Suppressor macrophage treated with lipopolysaccharide for 1 hour (primary cell): ENCODE measurements around the gene SLC37A4.
"Not testable (repeated sequence)": the region's sequence is repeated elsewhere in the genome, so short reads cannot be mapped to it uniquely, and the experiment has no call there.

Experiments used
- DNase-seq, 3 donors: peaks; one replicate each; pipeline ENCODE4 v3.0.0-alpha.2; 2020 to 2022

SLC37A4 gene

GRCh38 chr11:119016216-119017009 lies 14.3 kb downstream of the SLC37A4 start:
- DNase-seq = no peak

DNA sequence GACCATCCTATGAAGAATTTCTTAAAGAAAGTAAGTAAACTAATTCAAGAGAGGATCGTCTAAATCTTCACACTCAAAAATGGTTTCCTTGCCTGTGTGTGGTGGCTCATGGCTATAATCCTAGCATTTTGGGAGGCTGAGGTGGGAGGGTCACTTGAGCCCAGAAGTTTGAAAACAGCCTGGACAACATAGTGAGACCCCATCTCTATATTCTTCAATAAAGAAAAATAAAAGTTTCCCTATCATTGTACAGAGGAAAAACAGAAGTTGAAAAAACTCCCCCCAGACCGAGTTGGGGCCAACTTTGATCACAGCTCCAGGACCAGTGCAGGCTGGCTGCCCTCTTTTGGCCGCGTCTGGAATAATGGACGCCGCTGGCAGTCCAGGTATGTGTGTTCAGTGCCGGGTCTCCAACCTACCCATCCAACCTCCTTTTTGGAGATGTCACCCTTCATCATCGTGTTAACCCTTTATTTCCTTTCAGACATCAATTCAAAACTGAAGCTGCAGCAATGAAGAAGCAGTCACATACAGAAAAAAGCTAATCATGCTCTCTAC lies 15.5 kb downstream of the SLC37A4 start:
- DNase-seq = no peak

GRCh38 chr11:119014209-119014924 lies 16.3 kb downstream of the SLC37A4 start:
- no peak for DNase-seq

- no peak for DNase-seq
Observed at GRCh38 chr11:119012629-119013170, 18.0 kb downstream of the SLC37A4 start.

DNA sequence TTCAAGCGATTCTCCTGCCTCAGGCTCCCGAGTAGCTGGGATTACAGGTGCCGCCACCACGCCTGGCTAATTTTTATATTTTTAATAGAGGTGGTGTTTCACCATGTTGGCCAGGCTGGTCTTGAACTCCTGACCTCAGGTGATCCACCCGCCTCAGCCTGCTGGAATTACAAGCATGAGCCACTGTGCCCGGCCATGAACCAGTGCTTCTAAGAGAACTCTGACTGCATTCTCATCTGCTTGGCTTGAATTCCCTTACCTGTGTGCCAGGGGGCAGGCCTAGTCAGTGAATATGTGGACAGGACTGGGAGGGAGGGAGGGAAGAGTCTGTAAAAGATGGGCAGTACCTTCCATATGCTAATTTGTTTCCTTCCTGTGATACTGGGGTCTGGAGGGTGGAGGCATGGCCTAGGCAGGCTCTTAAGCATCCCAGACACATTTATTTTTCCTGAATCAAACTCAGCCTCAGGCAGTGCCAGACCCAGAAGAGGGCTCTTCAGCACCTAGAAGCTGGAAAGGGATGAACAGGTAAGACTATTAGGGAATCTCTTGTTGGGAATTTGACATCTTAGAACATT lies 19.1 kb downstream of the SLC37A4 start:
- DNase-seq = no peak

- DNase-seq = peak; percentile 20 to 51 (median 34)
Observed at GRCh38 chr11:119006656-119007055, 24.0 kb downstream of the SLC37A4 start.

GRCh38 chr11:119000906-119001305 lies 29.8 kb downstream of the SLC37A4 start:
- no peak for DNase-seq

DNA sequence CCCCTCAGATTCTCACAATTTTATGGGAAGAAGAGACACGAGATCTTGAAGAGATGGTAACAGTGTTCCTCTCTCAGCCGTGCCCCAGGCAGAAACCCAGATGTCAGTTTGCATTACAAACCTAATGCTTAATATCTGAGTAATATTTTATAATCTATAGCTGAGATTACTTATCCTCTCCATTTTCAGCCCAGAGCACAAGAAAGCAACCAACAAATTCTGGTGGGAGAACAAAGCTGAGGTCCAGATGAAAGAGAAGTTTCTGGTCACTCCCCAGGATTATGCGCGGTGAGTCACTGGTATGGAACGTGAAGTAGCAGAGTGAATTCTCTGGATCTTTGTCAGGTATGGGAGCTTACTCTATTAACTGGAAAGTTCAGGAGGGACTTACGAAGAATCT lies 31.9 kb downstream of the SLC37A4 start:
- DNase-seq = peak in 1 of 3 donors; percentile 9

DNA sequence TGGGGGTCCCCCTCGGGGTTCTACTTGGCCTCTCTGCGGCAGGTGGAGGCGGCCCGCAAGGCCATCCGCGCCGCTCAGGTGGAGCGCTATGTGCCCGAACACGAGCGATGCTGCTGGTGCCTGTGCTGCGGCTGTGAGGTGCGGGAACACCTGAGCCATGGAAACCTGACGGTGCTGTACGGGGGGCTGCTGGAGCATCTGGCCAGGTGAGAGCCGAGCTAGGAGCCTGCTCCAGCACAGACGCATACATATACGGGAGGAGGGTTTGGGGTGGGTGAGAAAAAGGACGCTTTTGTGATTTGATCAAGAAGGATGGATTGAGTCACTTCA lies 32.3 kb downstream of the SLC37A4 start:
- no peak for DNase-seq

- DNase-seq = peak; percentile 97 to 99 (median 98)
Observed at GRCh38 chr11:118997627-118998387, 32.9 kb downstream of the SLC37A4 start, which contains the start of gene CENATAC. CENATAC (plus strand) TSS chr11:118998138; CDS start chr11:118998198, 60 bp downstream.

GRCh38 chr11:118996926-118997626 lies 33.6 kb downstream of the SLC37A4 start:
- peak; percentile 65 to 78 (median 73) for DNase-seq

DNA sequence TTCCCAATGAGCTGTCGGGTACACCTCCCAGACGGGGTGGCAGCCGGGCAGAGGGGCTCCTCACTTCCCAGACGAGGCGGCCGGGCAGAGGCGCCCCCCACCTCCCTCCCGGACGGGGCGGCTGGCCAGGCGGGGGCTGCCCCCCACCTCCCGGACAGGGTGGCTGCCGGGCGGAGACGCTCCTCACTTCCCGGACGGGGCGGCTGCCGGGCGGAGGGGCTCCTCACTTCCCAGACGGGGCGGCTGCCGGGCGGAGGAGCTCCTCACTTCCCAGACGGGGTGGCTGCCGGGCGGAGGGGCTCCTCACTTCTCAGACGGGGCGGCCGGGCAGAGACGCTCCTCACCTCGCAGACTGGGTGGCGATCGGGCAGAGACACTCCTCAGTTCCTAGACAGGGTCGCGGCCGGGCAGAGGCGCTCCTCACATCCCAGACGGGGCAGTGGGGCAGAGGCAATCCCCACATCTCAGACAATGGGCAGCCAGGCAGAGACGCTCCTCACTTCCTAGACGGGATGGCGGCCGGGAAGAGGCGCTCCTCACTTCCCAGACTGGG lies 39.1 kb downstream of the SLC37A4 start:
- DNase-seq = not testable (repeated sequence)

DNA sequence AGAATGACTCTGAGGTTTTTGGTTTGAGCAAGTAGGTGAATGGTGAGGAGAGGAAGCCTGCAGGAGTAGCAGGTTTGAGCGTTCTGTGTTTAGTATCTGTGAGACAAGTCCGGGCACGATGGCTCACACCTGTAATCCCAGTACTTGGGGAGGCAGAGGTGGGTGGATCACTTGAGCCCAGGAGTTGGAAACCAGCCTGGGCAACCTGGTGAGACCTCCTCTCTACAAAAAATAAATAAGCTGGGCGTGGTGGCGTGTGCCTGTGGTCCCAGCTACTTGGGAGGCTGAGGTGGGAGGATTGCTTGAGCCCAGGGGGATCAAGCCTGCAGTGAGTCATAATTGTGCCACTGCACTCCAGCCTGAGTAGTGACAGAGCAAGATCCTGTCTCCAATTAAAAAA lies 42.4 kb downstream of the SLC37A4 start:
- DNase-seq = no peak

DNA sequence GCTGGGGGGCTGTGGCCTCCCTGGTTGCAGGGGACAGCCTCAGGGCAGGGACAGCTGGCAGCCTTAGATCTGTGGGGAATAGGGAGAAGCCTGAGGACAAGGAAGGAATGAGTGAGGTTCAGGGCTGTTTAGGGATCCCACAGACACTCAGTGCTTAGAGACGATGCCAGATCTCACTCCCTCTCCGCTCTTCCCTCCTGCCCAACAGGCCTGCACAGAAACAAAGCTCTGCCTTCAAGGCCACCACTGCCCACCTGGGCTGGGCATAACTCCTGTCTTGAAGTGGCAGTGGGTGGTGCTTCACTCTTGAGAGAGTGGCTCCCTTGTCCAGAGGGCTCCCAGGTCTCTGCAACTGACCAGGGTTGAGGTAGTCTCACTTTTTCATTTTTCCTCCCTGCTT lies 45.9 kb downstream of the SLC37A4 start:
- DNase-seq = no peak

GRCh38 chr11:118984337-118984736 lies 46.3 kb downstream of the SLC37A4 start:
- not testable (repeated sequence) for DNase-seq

DNA sequence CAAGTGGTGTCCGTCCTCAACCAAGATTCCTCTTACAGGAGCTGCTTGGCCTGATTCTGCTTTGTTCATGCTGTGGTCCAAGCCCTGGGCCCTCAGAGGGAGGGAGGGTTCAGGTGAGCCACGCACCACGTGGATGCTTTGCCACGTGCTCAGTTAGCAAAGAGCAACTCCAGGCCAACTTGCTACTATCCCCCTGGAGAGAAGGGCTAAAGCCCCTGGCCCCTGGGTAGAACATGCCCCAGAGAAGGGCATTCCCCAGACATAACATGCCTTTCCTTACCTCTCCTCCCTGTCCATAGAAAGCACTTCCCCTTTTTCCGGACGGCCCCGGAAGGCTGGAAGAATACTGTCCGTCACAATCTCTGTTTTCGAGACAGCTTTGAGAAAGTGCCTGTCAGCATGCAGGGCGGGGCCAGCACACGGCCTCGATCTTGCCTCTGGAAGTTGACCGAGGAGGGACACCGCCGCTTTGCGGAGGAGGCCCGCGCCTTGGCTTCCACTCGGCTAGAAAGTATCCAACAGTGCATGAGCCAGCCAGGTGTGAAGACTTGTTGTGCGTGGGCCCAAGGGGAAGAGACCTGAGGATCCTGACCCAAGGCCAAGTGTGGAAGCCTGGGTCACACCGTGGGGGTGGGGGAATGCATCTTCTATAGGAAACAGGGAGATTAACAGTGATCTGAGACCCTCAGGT lies 50.3 kb downstream of the SLC37A4 start:
- DNase-seq = peak; percentile 53 to 72 (median 70)

DNA sequence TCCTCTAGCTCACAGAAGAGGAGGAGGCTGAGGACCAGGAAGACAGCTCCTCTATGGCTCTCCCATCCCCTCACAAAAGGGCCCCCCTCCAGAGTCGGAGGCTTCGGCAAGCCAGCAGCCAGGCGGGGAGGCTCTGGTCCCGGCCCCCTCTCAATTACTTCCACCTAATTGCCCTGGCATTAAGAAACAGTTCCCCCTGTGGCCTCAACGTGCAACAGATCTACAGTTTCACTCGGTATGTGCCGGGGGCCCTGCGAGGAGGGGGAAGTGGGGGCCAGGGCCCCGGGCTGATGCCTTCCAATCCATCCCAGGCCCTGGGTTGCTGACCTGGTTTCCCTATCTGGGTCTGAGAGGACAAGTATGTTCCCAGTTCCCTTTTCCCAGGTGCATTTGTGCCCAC lies 51.2 kb downstream of the SLC37A4 start:
- peak in 1 of 3 donors; percentile 6 for DNase-seq

DNA sequence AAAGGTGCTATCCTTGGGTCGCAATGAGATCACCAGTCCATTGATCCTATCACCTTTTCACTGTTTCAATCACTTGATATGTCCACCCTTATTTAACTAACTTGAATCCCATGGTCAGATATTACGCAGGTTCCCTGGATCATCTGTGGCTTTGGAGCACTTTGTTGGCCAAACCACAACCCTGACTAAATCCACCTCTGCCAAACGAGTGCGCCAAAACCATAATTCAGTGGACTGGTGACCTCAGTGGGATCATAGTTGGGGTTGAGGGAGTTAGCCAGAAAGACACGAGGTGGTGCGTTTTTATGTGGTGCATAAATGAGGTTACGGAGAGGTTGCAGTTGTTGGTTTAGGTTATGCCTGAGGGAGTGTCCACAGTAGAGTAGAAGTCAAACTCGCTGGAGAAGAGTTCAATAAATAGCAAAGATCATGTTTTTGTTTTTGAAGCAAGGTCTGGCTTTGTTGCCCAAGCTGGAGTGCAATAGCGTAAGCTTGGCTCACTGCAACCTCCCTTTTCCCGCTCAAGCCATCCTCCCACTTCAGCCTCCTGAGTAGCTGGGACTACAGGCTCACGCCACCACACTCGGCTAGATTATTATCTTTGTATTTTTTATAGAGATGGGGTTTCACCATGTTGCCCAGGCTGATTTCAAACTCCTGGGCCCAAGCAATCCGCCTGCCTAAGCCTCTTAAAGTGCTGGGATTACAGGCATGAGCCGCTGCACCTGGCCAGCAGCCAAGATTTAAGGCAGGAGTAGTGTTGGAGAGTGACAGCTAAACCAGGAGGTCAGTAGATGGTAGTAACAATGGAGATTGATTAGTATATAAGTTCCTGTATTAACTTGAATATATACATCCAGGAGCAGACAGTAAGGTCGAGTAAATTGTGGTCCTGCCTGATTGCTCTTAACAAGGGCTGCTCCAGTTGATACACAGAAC lies 54.6 kb downstream of the SLC37A4 start:
- no peak for DNase-seq
